Measurements from ENCODE around the gene PRM1. TPM values are rescaled to one million over a fixed set of nuclear protein-coding genes. Genes with fewer than 3 reads are reported as not detected.

PRM1 gene
- total and polyA plus RNA-seq, 2 of the 13 experiments (the other 11 are each of a cell fraction or from before 2014, with no cell fraction given), result not detected

DNA sequence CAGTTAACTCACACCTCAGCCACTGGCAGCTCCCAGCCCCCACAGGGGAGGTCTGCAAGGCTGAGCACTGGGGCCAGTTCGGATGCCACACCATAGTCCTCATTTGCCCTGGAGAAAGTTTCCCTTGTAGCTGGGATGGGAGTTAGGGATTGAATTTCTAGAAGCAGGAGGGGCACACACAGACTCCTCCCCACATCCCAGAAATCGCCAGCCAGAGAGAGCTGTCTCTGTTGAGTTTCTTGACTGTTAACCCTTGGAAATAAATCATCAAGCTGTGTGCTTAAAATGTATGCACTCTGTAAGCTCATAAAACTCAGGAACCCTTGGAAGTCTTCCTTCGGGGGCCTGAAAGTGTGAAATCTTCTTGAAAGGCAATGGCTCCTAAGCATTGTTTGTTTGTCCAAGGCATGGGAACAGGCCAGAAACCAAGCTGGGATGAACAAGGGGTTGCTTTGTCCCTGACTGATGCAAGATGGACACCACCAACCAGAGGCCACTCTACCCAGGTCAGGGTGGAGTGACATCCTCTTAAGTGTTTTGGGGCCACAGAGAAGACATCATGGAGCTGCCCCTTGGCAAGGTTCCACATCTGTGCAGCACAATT lies 7.3 kb downstream of the PRM1 start (continued):
- TF ChIP-seq, protein P1, sequence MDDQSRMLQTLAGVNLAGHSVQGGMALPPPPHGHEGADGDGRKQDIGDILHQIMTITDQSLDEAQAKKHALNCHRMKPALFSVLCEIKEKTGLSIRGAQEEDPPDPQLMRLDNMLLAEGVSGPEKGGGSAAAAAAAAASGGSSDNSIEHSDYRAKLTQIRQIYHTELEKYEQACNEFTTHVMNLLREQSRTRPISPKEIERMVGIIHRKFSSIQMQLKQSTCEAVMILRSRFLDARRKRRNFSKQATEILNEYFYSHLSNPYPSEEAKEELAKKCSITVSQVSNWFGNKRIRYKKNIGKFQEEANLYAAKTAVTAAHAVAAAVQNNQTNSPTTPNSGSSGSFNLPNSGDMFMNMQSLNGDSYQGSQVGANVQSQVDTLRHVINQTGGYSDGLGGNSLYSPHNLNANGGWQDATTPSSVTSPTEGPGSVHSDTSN (CRISPR knock-in tag; IDR thresholded peaks at IDR 0.05; ENCODE audit: borderline replicate concordance), result no peak
- TF ChIP-seq MEF2D (CRISPR knock-in tag; IDR thresholded peaks at IDR 0.05) (peak; percentile 20; the same call in 1 of the 2 replicates), AGO2 (optimal IDR thresholded peaks at IDR 0.05; ENCODE audit: low read depth, low read length) (no peak), GATAD1 (CRISPR knock-in tag; IDR thresholded peaks at IDR 0.05) (peak; percentile 30; the same call in 1 of the 2 replicates), BORCS8-MEF2B (CRISPR knock-in tag; IDR thresholded peaks at IDR 0.05) (0 out of 2 replicates have a peak, but pooled peaks have one; percentile 62), SOX13 (IDR thresholded peaks at IDR 0.05) (no peak), SOX13 (CRISPR knock-in tag; conservative IDR thresholded peaks at IDR 0.05 in 1 of 2, IDR thresholded peaks at IDR 0.05 in 1 of 2) (peak in 1 of 2 experiments; percentile 70; a peak in 1 of 4 replicates), SRSF1 (optimal IDR thresholded peaks at IDR 0.05; ENCODE audit: low read depth, low read length) (no peak), POLR2G (IDR thresholded peaks at IDR 0.05; ENCODE audit: low read depth, low read length) (0 out of 2 replicates have a peak, but pooled peaks have one; percentile 41), TEAD2 (CRISPR knock-in tag; IDR thresholded peaks at IDR 0.05) (no peak), RAD21 (CRISPR knock-in tag; IDR thresholded peaks at IDR 0.05) (0 out of 2 replicates have a peak, but pooled peaks have one; percentile 22), ZNF460 (CRISPR knock-in tag; IDR thresholded peaks at IDR 0.05; ENCODE audit: borderline replicate concordance) (no peak; the same call in 1 of the 2 replicates), ZNF891 (CRISPR knock-in tag; IDR thresholded peaks at IDR 0.05) (no peak), ZNF484 (CRISPR knock-in tag; IDR thresholded peaks at IDR 0.05; ENCODE audit: borderline replicate concordance, low read depth) (no peak), ZNF772 (CRISPR knock-in tag; IDR thresholded peaks at IDR 0.05) (no peak), ZFP41 (CRISPR knock-in tag; IDR thresholded peaks at IDR 0.05; ENCODE audit: borderline replicate concordance) (no peak), RBM39 (IDR thresholded peaks at IDR 0.05; ENCODE audit: low read depth, low read length, poor library complexity, severe bottlenecking) (no peak), ZBTB42 (CRISPR knock-in tag; IDR thresholded peaks at IDR 0.05) (no peak), KAT8 (CRISPR knock-in tag; IDR thresholded peaks at IDR 0.05) (peak; percentile 57), CEBPG (CRISPR knock-in tag; IDR thresholded peaks at IDR 0.05) (peak; percentile 92), SRY (CRISPR knock-in tag; IDR thresholded peaks at IDR 0.05) (0 out of 2 replicates have a peak, but pooled peaks have one; percentile 12), ZNF878 (CRISPR knock-in tag; IDR thresholded peaks at IDR 0.05) (peak; percentile 52; the same call in 1 of the 2 replicates), TCF7 (IDR thresholded peaks at IDR 0.05; ENCODE audit: low read depth) (no peak), ZNF564 (CRISPR knock-in tag; IDR thresholded peaks at IDR 0.05) (no peak)
- TF ChIP-seq, protein P2, sequence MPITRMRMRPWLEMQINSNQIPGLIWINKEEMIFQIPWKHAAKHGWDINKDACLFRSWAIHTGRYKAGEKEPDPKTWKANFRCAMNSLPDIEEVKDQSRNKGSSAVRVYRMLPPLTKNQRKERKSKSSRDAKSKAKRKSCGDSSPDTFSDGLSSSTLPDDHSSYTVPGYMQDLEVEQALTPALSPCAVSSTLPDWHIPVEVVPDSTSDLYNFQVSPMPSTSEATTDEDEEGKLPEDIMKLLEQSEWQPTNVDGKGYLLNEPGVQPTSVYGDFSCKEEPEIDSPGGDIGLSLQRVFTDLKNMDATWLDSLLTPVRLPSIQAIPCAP (CRISPR knock-in tag; IDR thresholded peaks at IDR 0.05; ENCODE audit: low read depth), result 0 out of 2 replicates have a peak, but pooled peaks have one; percentile 9
- TF ChIP-seq, protein P3, sequence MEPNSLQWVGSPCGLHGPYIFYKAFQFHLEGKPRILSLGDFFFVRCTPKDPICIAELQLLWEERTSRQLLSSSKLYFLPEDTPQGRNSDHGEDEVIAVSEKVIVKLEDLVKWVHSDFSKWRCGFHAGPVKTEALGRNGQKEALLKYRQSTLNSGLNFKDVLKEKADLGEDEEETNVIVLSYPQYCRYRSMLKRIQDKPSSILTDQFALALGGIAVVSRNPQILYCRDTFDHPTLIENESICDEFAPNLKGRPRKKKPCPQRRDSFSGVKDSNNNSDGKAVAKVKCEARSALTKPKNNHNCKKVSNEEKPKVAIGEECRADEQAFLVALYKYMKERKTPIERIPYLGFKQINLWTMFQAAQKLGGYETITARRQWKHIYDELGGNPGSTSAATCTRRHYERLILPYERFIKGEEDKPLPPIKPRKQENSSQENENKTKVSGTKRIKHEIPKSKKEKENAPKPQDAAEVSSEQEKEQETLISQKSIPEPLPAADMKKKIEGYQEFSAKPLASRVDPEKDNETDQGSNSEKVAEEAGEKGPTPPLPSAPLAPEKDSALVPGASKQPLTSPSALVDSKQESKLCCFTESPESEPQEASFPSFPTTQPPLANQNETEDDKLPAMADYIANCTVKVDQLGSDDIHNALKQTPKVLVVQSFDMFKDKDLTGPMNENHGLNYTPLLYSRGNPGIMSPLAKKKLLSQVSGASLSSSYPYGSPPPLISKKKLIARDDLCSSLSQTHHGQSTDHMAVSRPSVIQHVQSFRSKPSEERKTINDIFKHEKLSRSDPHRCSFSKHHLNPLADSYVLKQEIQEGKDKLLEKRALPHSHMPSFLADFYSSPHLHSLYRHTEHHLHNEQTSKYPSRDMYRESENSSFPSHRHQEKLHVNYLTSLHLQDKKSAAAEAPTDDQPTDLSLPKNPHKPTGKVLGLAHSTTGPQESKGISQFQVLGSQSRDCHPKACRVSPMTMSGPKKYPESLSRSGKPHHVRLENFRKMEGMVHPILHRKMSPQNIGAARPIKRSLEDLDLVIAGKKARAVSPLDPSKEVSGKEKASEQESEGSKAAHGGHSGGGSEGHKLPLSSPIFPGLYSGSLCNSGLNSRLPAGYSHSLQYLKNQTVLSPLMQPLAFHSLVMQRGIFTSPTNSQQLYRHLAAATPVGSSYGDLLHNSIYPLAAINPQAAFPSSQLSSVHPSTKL (CRISPR knock-in tag; IDR thresholded peaks at IDR 0.05), result peak; percentile 49; the same call in 1 of the 2 replicates
